Measurements from ENCODE around the gene TXN2.

DNA sequence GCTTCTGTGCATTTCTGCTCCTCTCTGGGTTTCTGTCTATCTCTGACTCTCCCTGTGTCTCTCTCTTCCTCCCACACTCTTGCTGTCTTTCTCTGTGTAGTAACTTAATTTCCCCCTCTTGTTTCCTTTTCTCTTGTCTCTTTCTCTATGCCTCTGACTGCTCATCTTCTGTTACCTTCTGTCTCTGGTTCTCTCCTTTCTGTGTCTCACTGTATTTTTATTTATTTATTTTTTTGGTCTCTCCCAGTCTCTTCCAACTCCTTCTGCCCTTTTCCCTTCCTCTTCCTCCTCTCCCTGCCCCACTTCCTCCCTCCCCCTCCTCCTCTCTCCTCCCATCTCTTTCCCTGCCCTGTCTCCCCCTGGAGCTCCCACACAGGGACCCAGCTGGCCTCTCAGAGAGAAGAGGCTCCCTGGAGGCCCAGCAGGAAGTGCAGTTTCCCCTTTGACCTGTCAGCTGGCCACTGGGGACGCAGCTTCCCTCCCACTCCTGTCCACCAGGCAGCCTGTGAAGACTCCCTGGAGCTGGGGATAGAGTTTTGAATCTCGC, 55.4 kb downstream of the TXN2 start:
- TF ChIP-seq, protein P1, sequence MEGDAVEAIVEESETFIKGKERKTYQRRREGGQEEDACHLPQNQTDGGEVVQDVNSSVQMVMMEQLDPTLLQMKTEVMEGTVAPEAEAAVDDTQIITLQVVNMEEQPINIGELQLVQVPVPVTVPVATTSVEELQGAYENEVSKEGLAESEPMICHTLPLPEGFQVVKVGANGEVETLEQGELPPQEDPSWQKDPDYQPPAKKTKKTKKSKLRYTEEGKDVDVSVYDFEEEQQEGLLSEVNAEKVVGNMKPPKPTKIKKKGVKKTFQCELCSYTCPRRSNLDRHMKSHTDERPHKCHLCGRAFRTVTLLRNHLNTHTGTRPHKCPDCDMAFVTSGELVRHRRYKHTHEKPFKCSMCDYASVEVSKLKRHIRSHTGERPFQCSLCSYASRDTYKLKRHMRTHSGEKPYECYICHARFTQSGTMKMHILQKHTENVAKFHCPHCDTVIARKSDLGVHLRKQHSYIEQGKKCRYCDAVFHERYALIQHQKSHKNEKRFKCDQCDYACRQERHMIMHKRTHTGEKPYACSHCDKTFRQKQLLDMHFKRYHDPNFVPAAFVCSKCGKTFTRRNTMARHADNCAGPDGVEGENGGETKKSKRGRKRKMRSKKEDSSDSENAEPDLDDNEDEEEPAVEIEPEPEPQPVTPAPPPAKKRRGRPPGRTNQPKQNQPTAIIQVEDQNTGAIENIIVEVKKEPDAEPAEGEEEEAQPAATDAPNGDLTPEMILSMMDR (IDR thresholded peaks at IDR 0.05), result no peak
- TF ChIP-seq ZFX (IDR thresholded peaks at IDR 0.05; ENCODE audit: borderline replicate concordance), result no peak
